IPS DF 19.7 (cell line): ENCODE results near the gene NFX1.
"Not testable (repeated sequence)": the region's sequence is repeated elsewhere in the genome, so short reads cannot be mapped to it uniquely, and the experiment has no call there.

ENCODE experiments used
- DNase-seq: peaks from one replicate; pipeline ENCODE4 v3.0.0-alpha.2; 2013; ENCODE audit warnings: low read depth, low spot score

NFX1 gene

DNA sequence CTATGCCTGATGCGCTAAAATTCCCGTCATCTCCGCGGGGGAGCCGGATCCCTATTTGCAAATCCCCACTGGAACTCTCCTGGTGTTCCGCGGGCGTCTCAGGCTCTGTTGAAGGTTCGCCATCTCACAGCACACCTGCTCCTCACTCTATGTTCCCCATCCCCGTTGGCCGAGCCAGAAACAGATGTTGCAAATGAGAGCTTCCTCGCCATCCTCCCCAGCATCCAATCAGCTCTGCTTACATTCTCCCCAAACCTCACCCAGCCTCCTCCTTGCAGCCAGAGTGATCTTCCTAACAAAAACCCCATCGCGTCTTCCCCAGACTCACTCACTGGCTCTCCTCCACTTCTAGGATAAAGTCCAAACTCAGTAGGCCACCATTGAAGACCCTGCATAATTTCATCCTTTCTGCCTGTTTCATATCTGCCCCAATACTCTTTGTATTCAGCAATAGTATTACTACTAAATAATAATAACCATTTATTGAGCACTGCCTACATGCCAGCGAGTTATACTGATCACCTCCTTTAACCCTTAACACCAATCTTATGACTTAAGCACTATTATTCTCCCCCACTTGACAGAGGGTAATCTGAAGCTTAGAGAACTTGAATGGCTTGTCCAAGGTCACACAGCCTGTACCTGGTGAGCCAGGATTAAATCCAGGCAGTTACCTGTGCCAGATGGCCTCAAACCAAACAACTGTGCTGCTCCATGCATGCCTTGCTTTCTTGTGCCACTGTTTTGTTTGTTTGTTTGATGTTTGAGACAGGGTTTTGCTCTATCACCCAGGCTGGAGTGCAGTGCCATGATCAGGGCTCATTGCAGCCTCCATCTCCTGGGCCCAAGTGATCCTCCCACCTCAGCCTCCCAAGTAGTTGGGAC lies 98.0 kb downstream of the NFX1 start:
- no peak for DNase-seq

DNA sequence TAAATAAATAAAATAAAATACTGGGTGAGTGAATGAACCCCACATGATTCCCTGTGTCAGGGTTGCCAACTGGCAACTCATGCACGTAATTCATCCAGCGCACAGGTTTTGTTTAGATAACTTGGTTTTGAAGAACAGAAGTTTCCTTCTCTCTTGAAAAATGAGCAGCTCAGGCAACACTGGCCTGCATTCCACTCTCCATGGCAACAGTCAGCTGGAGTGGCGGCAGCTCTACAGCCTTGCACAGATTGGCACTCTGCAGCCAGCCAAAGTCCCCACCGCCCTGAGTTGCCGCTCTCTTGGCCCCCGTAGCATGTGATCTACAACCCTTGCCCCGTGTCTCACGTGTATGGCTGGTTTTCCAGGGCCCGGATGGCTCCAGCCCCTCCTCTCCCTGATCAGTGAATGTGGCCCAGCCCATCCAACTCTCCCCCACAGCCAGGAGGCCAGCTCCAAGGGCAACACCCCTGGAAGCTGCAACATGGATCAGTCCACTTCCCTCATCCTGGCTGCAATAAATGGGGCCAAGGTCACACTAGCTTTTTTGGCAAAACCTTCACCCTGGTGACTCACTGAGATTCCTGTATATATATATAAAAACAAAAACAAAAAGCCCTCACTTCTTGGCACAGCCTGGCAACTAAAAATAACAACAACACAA lies 100.9 kb downstream of the NFX1 start:
- not testable (repeated sequence) for DNase-seq

DNA sequence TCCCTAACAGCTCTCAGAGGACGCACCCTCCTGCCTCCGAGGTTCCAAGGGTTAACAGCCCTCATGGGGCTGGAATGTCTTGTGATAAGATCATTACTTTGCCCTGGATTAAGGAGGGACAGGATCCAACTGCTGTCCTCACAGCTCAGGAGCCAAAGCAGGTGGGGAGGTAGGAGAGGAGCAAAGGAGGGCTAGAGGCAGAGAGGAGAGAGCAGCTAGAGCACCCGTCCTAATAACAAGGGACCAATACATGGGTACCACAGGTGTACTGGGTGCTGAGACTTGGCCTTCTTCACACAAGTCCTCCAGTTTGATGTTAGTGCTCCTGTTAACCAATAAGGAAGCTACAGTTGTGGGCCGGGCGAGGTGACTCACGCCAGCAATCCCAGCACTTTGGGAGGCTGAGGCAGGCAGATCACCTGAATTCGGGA lies 102.3 kb downstream of the NFX1 start:
- not testable (repeated sequence) for DNase-seq

DNA sequence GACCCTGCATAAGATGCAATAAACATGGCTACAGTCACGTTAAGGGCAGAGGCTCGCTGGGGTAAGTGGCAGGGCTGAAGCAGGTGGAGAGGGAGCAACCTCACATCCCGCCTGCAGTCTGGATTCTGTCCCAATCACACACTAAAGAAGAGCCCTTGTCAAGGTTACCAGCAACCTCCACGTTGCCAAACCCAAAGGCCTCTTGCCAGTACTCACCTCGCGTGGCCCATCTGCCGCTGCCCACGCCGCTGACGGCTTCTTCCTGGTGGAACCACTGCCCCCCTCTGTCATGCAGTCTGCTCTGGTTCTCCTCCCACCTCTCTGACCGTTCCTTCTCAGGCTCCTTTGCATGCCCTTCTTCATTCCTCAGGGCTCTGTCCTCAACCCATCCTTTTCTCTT lies 103.3 kb downstream of the NFX1 start:
- no peak for DNase-seq

DNA sequence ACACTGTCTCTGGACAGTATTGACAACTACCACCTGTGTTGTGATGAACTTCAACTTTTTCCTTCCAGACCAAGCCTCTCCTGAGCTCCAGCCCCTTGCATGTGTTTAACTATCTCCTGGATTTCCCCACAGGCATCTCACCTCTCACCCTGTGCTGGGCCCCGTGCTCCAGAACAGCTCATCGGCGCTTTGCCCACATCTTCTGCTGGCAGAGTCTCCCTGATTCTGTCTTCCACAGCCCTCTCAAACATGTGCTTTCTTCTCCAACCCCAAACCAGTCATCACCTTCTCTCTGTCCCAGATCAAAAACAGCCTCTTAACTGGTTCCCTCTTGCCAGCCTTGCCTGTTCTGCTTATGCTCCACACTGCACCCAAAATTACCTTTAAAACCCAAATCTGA lies 103.7 kb downstream of the NFX1 start:
- not testable (repeated sequence) for DNase-seq

DNA sequence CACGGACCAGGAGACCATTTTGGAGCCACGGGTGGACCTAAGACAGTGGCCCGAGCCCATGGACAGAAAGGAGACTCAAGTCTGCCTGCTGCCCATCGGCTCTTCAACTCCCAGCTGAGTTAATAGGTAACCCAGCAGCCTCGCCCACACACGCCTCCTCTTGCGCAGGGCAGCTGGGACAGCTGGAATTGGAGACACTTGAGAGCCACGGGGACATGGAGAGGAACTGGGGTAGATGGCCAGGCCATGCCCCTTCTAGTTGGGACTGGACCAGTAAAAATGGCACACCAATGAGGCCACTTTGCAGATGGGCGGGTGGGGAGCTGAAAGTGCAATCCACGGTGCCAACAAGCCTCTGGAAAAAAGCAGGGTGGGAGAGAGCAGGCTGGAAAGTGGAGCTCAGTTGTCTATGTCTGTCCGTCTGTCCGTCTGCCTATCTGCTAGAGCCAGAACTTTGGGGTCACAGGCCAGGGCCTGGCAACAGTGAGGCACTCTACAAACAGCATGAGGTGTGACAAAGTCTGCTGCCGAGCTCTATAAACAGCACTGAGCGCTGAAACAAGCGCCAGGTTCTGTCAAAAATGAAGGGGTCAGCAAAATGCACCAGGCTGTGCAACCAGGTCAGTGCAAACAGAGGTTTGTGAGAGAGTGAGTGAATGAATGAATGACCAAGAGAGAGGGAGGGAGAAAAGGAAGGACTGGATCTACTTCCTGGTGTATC lies 105.0 kb downstream of the NFX1 start:
- not testable (repeated sequence) for DNase-seq

DNA sequence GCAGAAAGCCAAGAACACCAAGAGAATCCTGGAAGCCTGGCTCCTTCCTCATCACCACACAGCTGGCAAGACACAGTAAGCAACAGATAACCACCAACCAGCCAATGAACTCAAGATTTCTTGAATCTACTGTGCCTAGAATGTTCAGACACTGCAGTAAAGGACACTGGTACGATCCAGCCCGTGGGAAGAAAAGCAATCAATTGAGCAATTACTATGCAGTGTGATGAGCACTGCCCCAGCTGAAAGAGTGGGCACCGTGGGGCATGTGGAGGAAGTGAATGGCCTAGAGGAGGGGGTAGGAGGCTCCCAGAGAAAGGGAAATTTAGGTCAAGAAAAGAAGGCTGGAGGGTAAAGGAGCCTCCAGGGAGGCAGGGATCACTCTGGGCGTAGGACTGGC lies 107.5 kb downstream of the NFX1 start:
- DNase-seq: not testable (repeated sequence)

DNA sequence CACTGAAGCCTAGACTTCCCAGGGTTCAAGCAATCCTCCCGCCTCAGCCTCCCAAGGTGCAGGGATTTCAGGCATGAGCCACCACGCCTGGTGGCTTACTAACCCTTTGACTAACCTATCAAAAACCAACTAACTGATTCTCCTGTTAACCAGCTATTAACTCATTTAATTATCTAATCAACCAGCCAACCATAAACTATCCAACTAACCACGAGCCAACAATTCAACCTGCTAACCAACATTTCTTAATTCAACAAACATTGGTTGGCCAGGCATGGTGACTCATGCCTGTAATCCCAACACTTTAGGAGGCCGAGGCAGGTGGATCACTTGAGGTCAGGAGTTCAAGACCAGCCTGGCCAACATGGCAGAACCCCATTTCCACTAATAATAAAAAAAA lies 108.7 kb downstream of the NFX1 start:
- not testable (repeated sequence) for DNase-seq

DNA sequence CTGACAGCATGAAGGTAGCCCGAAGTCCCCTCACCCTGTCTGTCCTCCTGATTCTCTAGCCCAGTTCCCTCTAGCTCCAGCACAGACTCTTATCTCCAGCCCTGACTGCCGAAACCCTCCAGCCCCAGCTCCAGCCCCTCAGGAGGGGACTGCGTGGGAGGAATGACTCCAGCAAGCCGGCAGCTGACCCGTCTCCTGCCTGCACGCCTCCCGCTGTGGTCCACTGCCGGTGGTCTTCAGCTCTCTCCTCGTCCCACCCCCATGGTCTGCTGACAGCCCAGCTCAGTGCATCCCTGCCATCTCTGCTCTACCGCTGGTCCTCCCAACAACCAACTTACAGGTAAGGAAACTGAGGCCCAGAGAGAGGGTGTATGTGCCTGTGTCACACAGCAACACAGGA lies 111.5 kb downstream of the NFX1 start:
- DNase-seq: not testable (repeated sequence)

DNA sequence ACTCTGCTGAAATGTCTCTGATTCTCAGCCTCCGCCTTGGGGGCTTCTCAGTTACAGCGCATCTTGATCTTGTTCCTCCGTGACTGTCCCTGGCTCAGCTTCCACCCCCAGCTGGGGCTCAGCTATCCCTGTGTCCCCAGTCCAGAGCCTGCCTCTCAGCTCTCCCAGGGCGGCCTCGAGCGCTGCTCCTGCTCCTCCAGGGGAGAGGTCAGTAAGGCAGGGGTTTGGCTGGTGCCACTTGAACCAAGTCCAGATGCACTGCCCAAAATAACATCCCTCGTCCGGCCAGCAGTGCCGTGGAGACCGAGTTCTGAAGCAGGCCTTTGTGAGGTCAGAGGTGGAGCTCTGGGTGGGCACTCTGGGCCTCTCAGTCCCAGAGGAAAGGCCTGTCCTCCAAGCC lies 112.1 kb downstream of the NFX1 start, which contains the start of gene AQP7:
AQP7 (minus strand) TSS at position 198 of the 400 bp plus-strand sequence. CDS start 1,306 bp downstream, outside the sequence.
- not testable (repeated sequence) for DNase-seq

DNA sequence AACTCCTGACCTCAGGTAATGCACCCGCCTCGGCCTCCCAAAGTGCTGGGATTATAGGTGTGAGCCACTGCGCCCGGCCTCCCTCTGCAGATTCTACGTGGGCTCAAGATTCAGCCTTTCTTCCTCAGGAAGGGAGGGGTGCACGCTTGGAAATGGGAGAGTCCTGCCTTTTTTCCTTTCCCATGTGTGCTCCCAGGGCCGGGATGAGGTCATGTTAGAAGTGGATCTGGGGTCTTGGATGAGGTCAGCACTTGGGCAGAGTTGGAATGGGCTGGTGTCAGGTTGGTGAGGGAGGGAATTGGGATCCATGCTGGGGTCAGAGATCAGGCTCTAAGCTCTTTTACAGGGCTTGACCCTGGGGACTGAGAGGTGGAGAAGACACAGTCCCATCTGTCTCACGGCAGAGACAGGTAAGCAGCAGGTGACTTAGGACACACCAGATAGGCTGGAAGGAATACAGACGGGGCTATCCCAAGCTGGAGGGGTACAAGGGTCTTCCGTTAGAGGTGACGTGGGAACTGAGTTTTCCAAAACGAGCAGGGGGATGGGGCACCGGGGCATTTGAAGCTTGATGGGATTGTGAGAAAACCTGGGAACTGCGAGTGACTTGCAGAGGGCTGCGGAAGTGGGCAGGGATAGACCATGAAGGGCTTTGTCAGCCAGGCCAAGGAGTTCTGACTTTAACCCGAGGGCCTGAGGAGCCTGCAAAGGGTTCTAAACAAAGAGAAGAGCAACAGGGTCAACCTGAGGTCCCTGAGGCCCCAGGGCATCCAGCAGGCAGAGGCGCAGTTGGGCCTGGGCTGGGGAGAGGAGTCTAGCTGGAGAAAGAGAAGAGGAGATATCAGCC lies 113.8 kb downstream of the NFX1 start:
- no peak for DNase-seq

DNA sequence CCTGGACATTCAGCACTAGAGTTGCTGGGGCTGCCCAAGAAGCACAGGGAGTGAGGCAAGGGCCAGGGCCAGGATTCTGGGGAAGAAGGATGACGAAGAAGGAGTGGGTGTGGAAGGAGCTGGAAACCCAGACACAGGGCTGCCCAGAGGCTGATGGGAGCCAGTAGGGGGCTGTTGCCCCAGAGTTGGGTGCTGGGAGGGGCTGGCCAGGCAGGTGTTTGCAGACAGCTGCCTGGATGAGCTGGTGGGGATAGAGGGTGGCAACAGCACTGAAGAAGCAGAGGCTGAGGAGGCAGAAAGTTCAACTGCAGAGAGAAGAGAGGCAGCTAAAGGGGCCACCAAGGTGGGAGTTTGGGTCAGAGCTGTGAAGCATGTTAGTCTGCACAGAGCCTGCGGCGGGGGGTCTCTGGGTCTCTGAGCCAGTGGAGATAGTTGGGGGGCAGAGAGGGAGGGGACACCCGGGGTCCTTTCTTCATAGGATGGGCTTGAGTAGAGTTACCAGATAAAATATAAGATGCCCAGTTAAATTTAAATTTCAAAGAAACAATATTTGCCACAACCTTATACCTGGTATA lies 114.6 kb downstream of the NFX1 start:
- DNase-seq: no peak

DNA sequence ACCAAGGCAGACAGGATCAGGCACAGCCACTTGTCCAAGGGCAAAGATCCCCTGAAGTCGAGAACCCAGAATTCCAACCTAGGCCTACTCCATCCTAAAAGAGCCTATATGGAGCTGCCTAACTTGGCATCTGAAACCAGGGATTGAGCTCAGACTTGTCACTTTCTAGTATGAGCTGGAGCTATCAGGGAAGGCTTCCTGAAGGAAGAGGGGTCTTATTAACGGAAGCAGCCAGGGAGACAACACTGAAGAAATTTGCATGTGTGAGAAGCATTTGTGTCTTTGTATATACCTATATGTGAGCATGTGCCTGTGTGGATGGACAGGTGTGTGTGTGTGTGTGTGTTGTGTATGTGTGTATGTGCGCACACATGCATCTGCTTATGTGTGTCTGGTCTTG lies 116.7 kb downstream of the NFX1 start:
- DNase-seq: no peak

DNA sequence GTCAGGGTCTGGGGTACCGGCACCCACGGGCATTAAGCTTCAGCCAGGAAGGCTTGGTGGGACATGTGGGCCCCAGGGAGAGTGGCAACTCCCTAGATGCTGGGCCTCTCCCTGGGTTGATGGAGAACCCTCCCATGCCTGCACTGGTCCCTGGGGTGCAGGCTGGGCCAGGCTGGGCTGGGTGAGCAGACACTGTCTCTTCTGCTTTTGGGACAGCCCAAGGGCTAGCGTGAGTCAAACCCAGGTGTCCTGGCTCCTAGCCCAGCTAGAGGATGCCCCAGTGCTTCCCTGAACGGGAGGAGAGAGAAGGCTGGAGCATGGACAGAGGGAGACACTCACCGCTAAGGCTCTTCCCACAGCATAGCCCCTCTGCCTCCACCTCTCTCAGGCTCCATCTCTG lies 117.8 kb downstream of the NFX1 start:
- DNase-seq: no peak

DNA sequence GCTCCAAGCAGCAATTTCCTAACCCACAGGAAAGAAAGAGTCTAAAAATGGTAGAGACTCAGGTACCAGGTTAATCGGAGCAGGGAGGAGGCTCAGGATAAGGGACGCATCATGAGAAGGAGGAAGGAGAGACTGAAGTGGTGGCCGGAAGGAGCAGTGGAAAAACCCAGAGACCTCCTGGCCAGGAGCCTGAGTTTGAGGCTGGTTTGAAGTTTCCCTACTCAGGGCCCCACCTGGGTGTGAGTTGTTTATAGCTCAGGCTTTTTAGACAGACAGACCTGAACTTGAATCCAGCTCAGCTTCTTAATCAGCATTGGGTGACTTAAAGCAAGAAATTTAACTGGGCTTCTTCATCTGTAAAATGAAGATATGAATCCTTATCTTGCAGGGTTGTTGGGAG lies 124.0 kb downstream of the NFX1 start:
- no peak for DNase-seq

DNA sequence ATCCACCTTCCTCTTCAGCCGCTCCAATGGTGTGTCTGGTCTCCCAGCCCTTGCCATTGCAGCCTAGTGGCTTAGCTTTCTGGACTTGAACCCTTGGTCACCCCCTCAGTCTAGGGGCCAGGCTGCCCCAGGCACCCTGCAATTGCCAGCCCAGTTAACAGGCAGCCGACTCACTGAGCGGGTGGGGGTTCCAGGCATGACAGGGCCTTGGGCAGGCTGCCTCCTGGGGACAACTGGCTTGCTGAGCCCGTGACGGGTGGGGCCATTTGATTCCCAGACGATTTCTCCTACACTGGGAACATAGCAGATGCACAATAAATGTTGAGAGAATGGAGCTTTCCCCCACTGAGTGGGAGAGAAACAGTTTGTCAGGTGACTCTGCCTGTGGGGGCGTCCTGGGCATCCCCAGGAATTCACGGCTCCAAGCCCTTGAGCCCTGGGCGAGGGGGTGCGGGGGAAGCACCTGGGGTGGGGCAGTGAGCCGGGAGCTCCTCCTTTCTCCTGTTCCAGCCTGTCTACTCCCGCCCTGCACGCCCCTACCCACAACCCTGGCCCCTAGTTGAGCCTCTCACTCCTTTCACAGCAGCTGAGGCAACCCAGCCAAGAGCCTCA lies 124.7 kb downstream of the NFX1 start:
- no peak for DNase-seq

DNA sequence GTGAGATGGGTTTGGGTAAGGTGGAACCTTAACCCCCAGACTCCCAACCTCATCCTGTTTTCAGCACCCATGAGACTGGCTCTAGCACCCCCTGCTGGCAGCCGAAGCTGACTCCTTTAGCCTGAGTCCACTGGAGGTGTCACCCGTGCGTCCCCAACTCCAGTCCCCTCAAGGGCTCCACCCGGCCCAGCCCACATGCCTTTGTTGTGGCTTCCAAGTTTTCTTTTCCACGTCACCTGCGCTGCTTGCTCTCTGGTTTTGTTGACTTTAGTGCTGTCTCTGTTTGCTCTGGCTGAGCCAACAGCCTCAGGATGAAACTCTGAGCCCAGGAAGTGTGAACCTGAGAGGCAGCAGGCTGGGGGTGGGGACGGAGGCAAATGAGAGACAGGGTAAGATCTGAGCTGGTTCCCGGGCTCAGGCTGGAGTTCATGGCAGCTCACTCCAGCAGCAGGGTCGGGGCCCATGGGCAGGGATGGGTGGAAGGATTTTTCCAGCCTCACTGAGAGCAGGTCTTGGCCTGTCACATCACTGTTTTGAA lies 125.3 kb downstream of the NFX1 start:
- DNase-seq: peak; percentile 52

DNA sequence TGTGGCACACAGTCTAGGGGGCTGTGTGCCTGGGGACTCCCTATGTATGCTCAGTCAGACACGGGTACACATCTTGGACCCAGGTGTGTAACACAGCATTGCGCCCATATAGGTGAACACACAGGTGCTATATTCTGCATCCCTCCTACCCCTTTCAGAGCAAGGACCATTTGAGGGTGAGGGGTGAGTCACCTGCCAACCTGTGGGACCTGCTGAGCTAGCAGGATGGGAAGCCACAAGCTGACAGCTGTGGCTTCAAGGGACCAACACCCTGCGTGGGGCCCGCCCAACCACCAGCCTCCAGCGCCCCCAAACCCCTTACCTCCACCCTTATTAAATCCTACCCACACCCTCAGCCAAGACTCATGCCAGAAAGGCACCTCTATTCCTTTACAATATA lies 126.7 kb downstream of the NFX1 start:
- DNase-seq: no peak

DNA sequence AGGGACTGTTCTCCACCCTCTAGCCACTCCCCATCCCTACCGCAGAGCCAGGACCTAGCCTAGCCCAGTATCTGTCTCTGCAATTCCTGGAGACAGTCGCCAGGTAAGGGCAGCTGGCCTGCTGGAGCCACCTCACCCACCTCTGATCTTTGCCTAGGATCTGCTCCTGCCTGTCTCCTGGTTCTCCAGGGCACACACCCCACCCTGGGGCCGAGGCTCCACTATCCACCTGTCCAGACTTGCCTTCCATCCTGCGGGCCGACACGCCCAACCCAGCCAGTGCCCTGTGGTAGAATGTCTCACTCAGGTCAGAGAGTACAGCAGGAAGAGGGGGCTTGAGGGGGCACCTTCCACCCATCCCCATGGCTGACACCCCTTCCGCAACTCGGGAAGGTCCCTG lies 127.8 kb downstream of the NFX1 start:
- no peak for DNase-seq

DNA sequence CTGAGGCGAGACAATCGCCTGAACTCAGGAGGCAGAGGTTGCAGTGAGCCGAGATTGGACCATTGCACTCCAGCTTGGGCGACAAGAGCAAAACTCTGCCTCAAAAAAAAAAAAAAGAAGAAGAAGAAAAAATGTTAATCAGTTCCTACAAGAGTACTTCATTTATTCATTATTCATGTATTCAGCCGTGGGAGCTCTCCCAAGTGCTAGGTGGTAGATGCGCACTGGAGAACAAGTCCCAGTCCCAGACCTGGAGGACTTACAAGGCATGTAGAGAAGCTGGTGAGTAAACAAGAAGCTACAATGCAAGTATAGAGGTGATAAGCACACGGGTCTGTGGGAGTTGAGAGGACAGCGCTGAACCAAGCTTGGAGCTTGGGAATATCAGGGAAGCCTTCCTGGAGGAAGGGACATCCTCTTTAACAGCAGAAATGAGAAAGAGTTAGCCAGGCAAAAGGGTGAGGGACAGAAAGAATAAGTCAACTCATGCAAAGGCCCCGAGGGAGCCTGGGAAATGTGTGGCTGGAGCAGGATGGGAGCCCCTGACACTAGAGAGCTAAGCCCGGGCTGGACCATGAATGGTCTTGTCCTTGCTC lies 129.5 kb downstream of the NFX1 start:
- DNase-seq: no peak
